Vagina (tissue), 2 donors: ENCODE measurements around the gene BTNL9.

Experiments
- POLR2A ChIP-seq, 2 donors: fragments of 450-650 bp; IDR thresholded peaks; one replicate each; pipeline ENCODE4 v1.6.1; 2017; ENCODE audit warnings: antibody characterized with exemption in 2 of 2, mild to moderate bottlenecking in 2 of 2, moderate library complexity in 2 of 2
- POLR2AphosphoS5 ChIP-seq, 2 donors: sonication (generic); formaldehyde crosslinking; IDR thresholded peaks; one replicate each; pipeline ENCODE4 v1.9.0; 2017; ENCODE audit warnings: antibody characterized with exemption in 2 of 2, mild to moderate bottlenecking in 2 of 2, low read depth in 1 of 2; ENCODE audit not compliant: insufficient read depth in 1 of 2
- TF ChIP-seq, protein P1 (sequence below), 3 experiments: fragments of 450-650 bp in 2 of 3; fragments of 200-600 bp in 1 of 3; sonication (generic) in 1 of 3; IDR thresholded peaks; one replicate each; pipeline ENCODE4 v1.5.1; 2017 to 2019; ENCODE audit warnings: antibody characterized with exemption in 3 of 3, mild to moderate bottlenecking in 2 of 3, moderate library complexity in 2 of 3

DNA sequence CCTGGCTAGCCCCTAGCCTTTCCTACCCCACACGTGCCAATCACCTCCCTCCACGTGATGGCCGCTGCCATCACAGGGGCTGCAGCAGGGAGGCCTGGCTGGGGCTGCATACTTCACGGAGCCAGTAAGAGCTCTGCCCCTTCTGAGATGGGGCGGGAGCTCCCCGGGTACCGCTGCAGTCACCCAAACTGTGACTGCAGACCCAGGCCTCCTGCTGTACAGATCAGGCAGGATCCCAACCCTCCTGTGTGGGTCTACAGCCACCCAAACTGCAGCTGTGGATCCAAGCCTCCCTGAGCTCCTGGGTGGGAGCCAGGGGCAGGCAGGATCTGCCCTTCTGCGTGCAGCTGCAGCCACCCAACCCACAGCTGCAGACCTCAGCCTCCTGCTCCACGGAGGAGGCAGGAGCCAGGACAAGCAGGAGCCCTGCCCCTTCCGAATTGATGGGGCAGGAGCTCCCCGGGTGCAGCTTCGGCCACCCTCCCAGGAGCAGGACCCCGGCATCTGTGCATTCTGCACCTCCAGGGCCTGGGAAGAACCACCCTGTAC lies 3.2 kb upstream of the BTNL9 start:
- TF ChIP-seq, protein P1, sequence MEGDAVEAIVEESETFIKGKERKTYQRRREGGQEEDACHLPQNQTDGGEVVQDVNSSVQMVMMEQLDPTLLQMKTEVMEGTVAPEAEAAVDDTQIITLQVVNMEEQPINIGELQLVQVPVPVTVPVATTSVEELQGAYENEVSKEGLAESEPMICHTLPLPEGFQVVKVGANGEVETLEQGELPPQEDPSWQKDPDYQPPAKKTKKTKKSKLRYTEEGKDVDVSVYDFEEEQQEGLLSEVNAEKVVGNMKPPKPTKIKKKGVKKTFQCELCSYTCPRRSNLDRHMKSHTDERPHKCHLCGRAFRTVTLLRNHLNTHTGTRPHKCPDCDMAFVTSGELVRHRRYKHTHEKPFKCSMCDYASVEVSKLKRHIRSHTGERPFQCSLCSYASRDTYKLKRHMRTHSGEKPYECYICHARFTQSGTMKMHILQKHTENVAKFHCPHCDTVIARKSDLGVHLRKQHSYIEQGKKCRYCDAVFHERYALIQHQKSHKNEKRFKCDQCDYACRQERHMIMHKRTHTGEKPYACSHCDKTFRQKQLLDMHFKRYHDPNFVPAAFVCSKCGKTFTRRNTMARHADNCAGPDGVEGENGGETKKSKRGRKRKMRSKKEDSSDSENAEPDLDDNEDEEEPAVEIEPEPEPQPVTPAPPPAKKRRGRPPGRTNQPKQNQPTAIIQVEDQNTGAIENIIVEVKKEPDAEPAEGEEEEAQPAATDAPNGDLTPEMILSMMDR (IDR thresholded peaks at IDR 0.05): no peak
- TF ChIP-seq POLR2AphosphoS5 (IDR thresholded peaks at IDR 0.05; ENCODE audit: insufficient read depth in 1 of 2, low read depth in 1 of 2): no peak
- no peak for TF ChIP-seq POLR2A (IDR thresholded peaks at IDR 0.05)
